ENCODE measurements around the gene STXBP5L. TPM values are rescaled to one million over a fixed set of nuclear protein-coding genes. Genes with fewer than 3 reads are reported as not detected.

The STXBP5L gene
- total RNA-seq, 6 experiments from 2014 or later = 0.07 to 0.09 TPM; not detected in 4

DNA sequence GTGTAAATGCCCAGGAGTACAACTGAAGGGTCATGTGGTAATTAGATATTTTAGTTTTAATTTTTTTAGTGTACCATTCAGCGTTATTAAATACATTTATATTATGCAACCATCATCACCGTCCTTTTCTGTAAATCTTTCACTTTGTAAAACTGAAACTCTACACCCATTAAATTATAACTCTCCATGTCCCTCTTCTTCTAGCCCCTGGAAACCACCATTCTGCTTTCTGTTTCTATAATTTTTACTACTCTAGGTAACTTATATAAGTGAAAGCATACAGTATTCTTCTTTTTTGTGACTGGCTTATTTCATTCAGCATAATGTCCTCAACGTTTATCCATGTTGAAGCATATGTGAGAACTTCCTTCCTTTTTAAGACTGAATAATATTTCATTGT, 48.1 kb downstream of the STXBP5L start:
- Mint-ChIP-seq H3K27me3 (ENCODE audit: insufficient read depth) (no peaks in the 10 kb centered on the region), H3K27ac (no peak overlapping the region), H3K9me3 (no peaks in the 10 kb centered on the region; the same call in 1 of the 2 replicates), H3K4me3 (no peak overlapping the region), H3K36me3 (ENCODE audit: low read depth) (no peaks in the 10 kb centered on the region), H3K4me1 (ENCODE audit: low read depth) (no peaks in the 10 kb centered on the region)
- TF ChIP-seq, protein P1, sequence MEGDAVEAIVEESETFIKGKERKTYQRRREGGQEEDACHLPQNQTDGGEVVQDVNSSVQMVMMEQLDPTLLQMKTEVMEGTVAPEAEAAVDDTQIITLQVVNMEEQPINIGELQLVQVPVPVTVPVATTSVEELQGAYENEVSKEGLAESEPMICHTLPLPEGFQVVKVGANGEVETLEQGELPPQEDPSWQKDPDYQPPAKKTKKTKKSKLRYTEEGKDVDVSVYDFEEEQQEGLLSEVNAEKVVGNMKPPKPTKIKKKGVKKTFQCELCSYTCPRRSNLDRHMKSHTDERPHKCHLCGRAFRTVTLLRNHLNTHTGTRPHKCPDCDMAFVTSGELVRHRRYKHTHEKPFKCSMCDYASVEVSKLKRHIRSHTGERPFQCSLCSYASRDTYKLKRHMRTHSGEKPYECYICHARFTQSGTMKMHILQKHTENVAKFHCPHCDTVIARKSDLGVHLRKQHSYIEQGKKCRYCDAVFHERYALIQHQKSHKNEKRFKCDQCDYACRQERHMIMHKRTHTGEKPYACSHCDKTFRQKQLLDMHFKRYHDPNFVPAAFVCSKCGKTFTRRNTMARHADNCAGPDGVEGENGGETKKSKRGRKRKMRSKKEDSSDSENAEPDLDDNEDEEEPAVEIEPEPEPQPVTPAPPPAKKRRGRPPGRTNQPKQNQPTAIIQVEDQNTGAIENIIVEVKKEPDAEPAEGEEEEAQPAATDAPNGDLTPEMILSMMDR (IDR thresholded peaks at IDR 0.05) = no peak
- no peak for DNase-seq

DNA sequence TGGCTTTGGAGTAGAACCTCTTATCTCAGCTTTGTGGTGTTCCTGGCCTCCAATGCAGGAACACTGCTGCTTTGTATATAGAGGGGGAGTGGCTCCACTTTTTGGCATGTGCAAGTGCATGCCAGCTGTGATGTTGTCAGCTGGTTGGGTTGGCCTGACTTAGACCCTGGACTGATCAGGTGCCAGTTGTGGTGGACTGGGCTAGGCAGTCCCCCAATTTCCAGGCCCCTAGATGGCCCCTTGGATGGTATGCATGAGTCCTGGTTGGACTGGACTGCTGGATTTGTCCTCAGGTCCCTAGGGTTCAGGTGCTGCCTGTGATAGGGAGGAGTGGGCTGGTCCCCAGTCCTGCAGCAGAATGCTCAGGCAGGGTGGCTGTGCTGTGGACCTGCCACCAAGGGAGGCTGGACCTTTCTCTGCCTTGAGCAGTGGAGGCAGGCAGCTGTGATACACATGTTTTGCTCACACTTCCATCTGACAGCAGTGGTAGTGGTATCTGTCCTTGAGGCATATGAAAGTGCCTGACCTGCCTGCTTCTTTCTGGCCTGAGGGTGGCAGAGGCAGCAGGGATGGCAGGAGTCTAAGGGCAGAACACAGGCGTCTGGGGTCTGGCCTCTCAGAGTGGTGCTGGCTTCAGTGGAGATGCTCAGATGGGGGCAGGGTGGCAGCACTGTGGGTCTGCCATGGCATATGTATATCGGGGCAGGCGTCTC, 74.8 kb downstream of the STXBP5L start:
- Mint-ChIP-seq H3K9me3 (no peaks in the 10 kb centered on the region), H3K4me1 (ENCODE audit: low read depth) (no peaks in the 10 kb centered on the region), H3K4me3 (no peak overlapping the region), H3K27ac (no peak overlapping the region), H3K27me3 (ENCODE audit: insufficient read depth) (no peaks in the 10 kb centered on the region), H3K36me3 (ENCODE audit: low read depth) (no peaks in the 10 kb centered on the region)
- TF ChIP-seq, protein P1 (IDR thresholded peaks at IDR 0.05) = no peak
- no peak for DNase-seq

DNA sequence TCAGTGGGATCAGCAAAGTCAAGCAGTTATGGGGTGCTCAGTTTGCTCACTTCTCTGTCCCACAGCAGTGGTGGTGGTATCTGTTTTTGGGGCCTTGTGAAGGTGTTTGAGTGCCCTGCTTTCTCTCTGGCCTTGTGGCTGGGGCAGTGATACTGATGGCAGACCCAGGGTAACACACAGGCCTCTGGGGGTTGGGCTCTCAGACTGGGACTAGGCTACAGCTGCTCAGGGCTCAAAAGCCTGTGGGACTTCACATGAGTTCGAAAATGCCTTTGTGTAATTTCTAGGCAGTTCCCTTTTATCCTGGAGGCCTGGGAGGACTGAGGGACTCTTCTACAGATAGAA, 75.3 kb downstream of the STXBP5L start:
- no peak overlapping the region for H3K4me3 Mint-ChIP-seq

DNA sequence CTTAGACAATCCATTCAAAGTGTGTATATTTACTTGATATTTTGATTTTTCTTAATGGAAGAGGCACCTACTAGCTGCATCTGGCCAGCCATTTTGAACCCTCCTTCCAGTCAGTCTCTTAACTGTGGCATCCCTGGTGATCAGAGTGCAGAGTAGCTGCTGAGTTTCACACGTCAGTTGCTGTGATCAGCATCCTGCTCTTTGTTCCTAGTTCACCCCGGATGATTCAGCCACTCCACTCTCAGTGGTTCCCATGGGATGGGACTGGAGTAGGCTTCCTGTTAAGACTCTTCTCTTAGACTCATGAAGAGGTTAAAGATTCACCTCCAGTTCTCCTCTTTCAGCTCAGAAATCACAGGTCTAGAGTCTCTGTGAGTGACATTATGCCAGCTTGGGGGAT, 75.8 kb downstream of the STXBP5L start:
- Mint-ChIP-seq H3K4me1 (ENCODE audit: low read depth) (no peaks in the 10 kb centered on the region), H3K4me3 (no peak overlapping the region), H3K9me3 (no peaks in the 10 kb centered on the region), H3K27me3 (ENCODE audit: insufficient read depth) (no peaks in the 10 kb centered on the region), H3K36me3 (ENCODE audit: low read depth) (no peaks in the 10 kb centered on the region), H3K27ac (no peak overlapping the region)
- TF ChIP-seq, protein P1 (IDR thresholded peaks at IDR 0.05) = no peak
- DNase-seq = no peak

More for the DNA sequence above, 75.3 kb downstream of the STXBP5L start:
- no peaks in the 10 kb centered on the region for H3K9me3 Mint-ChIP-seq
- TF ChIP-seq, protein P1 (IDR thresholded peaks at IDR 0.05) = no peak
- H3K27ac Mint-ChIP-seq = no peak overlapping the region
- H3K36me3 Mint-ChIP-seq (ENCODE audit: low read depth) = no peaks in the 10 kb centered on the region
- no peaks in the 10 kb centered on the region for H3K4me1 Mint-ChIP-seq (ENCODE audit: low read depth)
- DNase-seq = no peak
- no peaks in the 10 kb centered on the region for H3K27me3 Mint-ChIP-seq (ENCODE audit: insufficient read depth)

DNA sequence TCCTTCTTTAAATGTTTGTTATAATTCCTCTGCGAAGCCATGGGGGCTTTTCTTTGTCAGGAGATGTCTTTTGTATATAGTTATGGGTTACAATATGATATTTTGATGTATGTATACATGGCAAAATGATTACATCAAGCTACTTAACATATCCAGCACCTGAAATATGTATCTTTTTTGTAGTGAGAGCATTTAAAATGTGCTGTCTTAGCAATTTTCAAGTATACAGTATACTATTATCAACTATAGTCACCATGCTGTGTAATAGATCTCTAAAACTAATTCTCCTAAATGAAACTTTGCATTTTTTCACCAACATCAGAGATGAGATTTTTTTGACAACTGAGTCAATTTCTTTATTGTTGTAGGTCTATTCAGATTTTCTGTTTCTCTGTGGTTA, 77.2 kb downstream of the STXBP5L start:
- TF ChIP-seq, protein P1 (IDR thresholded peaks at IDR 0.05) = no peak
- H3K9me3 Mint-ChIP-seq = no peaks in the 10 kb centered on the region
- no peak for DNase-seq
- no peak overlapping the region for H3K27ac Mint-ChIP-seq
- H3K4me3 Mint-ChIP-seq = no peak overlapping the region
- no peaks in the 10 kb centered on the region for H3K27me3 Mint-ChIP-seq (ENCODE audit: insufficient read depth)
- no peaks in the 10 kb centered on the region for H3K36me3 Mint-ChIP-seq (ENCODE audit: low read depth)
- H3K4me1 Mint-ChIP-seq (ENCODE audit: low read depth) = no peaks in the 10 kb centered on the region

Measured in HFFc6 (cell line).